H1 (cell line): ENCODE data around the gene RRAS2. TPM values are rescaled to one million over a fixed set of nuclear protein-coding genes. Genes with fewer than 3 reads are reported as not detected.
A peak's percentile ranks its signal among the peaks of the same experiment; 100 is the strongest.

Source experiments
- CTCF ChIA-PET: fragments of 300-600 bp; sonication (Branson Sonifier 250); formaldehyde crosslinking; loops from one replicate; lab custom pipeline; 2021; ENCODE audit not compliant: partially characterized antibody; lab: Charles Lee
- POLR2A ChIA-PET: fragments of 300-600 bp; sonication (Branson Sonifier 250); formaldehyde crosslinking; loops from one replicate; lab custom pipeline; 2021; ENCODE audit warnings: inconsistent platforms; ENCODE audit not compliant: partially characterized antibody; lab: Charles Lee
- DNase-seq, 2 experiments: peaks; one replicate each; pipeline versions ENCODE4 v3.0.0 to v3.0.0-alpha.2; 2010 to 2022; ENCODE audit warnings: low spot score in 2 of 2, low read depth in 1 of 2, mixed read lengths in 1 of 2
- FAIRE-seq: peaks from 2 replicates; lab custom pipeline; 2011; peaks lifted over from hg19 to GRCh38; lab: Jason Lieb, UNC
- H2AFZ ChIP-seq: 2 replicates; pipeline ENCODE4 v1.8.1; 2012; ENCODE audit warnings: low read length, inconsistent platforms
- H2AK5ac ChIP-seq: 2 replicates; pipeline ENCODE4 v1.6.1; 2013; ENCODE audit warnings: low read depth, low read length
- H2BK120ac ChIP-seq: replicated peaks from 2 replicates; pipeline ENCODE3; 2013; ENCODE audit warnings: low read depth, low read length, inconsistent platforms
- H2BK12ac ChIP-seq: 2 replicates; pipeline ENCODE4 v1.6.1; 2013; ENCODE audit warnings: low read depth, low read length
- H2BK15ac ChIP-seq: 2 replicates; pipeline ENCODE4 v1.6.1; 2013; ENCODE audit warnings: low read length
- H2BK20ac ChIP-seq: 2 replicates; pipeline ENCODE4 v1.6.1; 2013; ENCODE audit warnings: low read length
- H2BK5ac ChIP-seq: 2 replicates; pipeline ENCODE4 v1.6.1; 2013; ENCODE audit warnings: low read depth, low read length
- H3K14ac ChIP-seq: 2 replicates; pipeline ENCODE4 v1.6.1; 2013; ENCODE audit warnings: inconsistent platforms; ENCODE audit not compliant: insufficient read length
- H3K18ac ChIP-seq: 2 replicates; pipeline ENCODE4 v1.6.1; 2013; ENCODE audit warnings: low read length; ENCODE audit errors: extremely low read depth
- H3K23ac ChIP-seq: 2 replicates; pipeline ENCODE4 v1.6.1; 2013; ENCODE audit warnings: inconsistent platforms; ENCODE audit not compliant: insufficient read length
- H3K23me2 ChIP-seq: 2 replicates; pipeline ENCODE4 v1.6.1; 2013; ENCODE audit warnings: low read depth, low read length
- H3K27ac ChIP-seq: 2 replicates; pipeline ENCODE4 v1.6.1; 2011; ENCODE audit warnings: low read depth, low read length, inconsistent platforms
- H3K27me3 ChIP-seq, 4 experiments: replicated peaks in 1 of 4; 1 replicate in 1 of 4; 2 replicates in 3 of 4; pipeline versions ENCODE4 v1.6.1 to v1.8.1; 2011 to 2013; ENCODE audit warnings: low read length in 3 of 4, mild to moderate bottlenecking in 3 of 4, inconsistent platforms in 2 of 4, mixed read lengths in 2 of 4, moderate library complexity in 1 of 4; ENCODE audit not compliant: control insufficient read depth in 3 of 4, insufficient read depth in 3 of 4; ENCODE audit errors: extremely low read depth in 1 of 4
- H3K36me3 ChIP-seq, 4 experiments: 2 replicates each; pipeline versions ENCODE4 v1.6.1 to v1.8.1; 2011 to 2013; ENCODE audit warnings: mild to moderate bottlenecking in 4 of 4, low read length in 3 of 4, moderate library complexity in 2 of 4, control low read depth in 1 of 4, inconsistent platforms in 1 of 4; ENCODE audit not compliant: insufficient read depth in 4 of 4, control insufficient read depth in 2 of 4
- H3K4ac ChIP-seq: replicated peaks from 2 replicates; pipeline ENCODE3; 2013; ENCODE audit warnings: low read length, low read depth, mixed read lengths, inconsistent platforms; ENCODE audit not compliant: insufficient read length
- H3K4me1 ChIP-seq, 4 experiments: replicated peaks in 1 of 4; 1 replicate in 1 of 4; 2 replicates in 3 of 4; pipeline versions ENCODE4 v1.6.1 to v1.8.1; 2011 to 2013; ENCODE audit warnings: low read length in 3 of 4, inconsistent platforms in 2 of 4, mixed read lengths in 1 of 4; ENCODE audit not compliant: insufficient read depth in 4 of 4, control insufficient read depth in 3 of 4
- H3K4me2 ChIP-seq, 2 experiments: 2 replicates each; pipeline versions ENCODE4 v1.6.1 to v1.8.1; 2011 to 2013; ENCODE audit warnings: low read depth in 2 of 2, low read length in 2 of 2, control low read depth in 1 of 2, inconsistent platforms in 1 of 2, mild to moderate bottlenecking in 1 of 2; ENCODE audit not compliant: insufficient read depth in 1 of 2
- H3K4me3 ChIP-seq, 4 experiments: fragments of 200-600, 300-600 bp in 1 of 4; sonication (generic), shearing (Covaris generic), sonication (Bioruptor Twin) in 1 of 4; 2 replicates each; pipeline versions ENCODE4 v1.5.1 to v1.8.1; 2011 to 2016; ENCODE audit warnings: low read length in 4 of 4, low read depth in 3 of 4, control low read depth in 2 of 4, inconsistent platforms in 2 of 4, mild to moderate bottlenecking in 2 of 4, mixed read lengths in 1 of 4, moderate library complexity in 1 of 4; ENCODE audit not compliant: insufficient read depth in 2 of 4; ENCODE audit errors: extremely low read depth in 1 of 4
- H3K56ac ChIP-seq: replicated peaks from 2 replicates; pipeline ENCODE3; 2013; ENCODE audit warnings: low read depth, mild to moderate bottlenecking, mixed read lengths, low read length, inconsistent platforms; ENCODE audit not compliant: insufficient read length
- H3K79me1 ChIP-seq: 2 replicates; pipeline ENCODE4 v1.6.1; 2013; ENCODE audit warnings: low read depth, low read length, control low read depth
- H3K79me2 ChIP-seq, 2 experiments: 2 replicates each; pipeline versions ENCODE4 v1.6.1 to v1.8.1; 2012 to 2013; ENCODE audit warnings: low read length in 2 of 2, mild to moderate bottlenecking in 2 of 2, inconsistent platforms in 1 of 2; ENCODE audit not compliant: insufficient read depth in 2 of 2, control insufficient read depth in 1 of 2
- H3K9ac ChIP-seq, 4 experiments: replicated peaks in 1 of 4; 1 replicate in 1 of 4; 2 replicates in 3 of 4; pipeline versions ENCODE4 v1.6.1 to v1.8.1; 2011 to 2013; ENCODE audit warnings: low read depth in 3 of 4, low read length in 3 of 4, control low read depth in 2 of 4, mild to moderate bottlenecking in 2 of 4, moderate library complexity in 2 of 4, inconsistent platforms in 1 of 4; ENCODE audit errors: extremely low read depth in 1 of 4
- H3K9me3 ChIP-seq, 2 experiments: 2 replicates each; pipeline versions ENCODE4 v1.6.1 to v1.8.1; 2012 to 2013; ENCODE audit warnings: mild to moderate bottlenecking in 2 of 2, moderate library complexity in 2 of 2, control low read depth in 1 of 2, inconsistent platforms in 1 of 2, low read depth in 1 of 2, low read length in 1 of 2, mixed read lengths in 1 of 2; ENCODE audit not compliant: insufficient read depth in 2 of 2
- H4K20me1 ChIP-seq, 2 experiments: replicated peaks in 1 of 2; 2 replicates each; pipeline versions ENCODE3 to v1.8.1; 2011 to 2013; ENCODE audit warnings: inconsistent platforms in 2 of 2, low read length in 2 of 2, mild to moderate bottlenecking in 1 of 2; ENCODE audit not compliant: insufficient read depth in 2 of 2, control insufficient read depth in 1 of 2
- H4K5ac ChIP-seq: 2 replicates; pipeline ENCODE4 v1.6.1; 2013; ENCODE audit warnings: low read length, low read depth, mixed read lengths, inconsistent platforms; ENCODE audit not compliant: insufficient read length
- H4K8ac ChIP-seq: 2 replicates; pipeline ENCODE4 v1.8.0; 2013; ENCODE audit warnings: mild to moderate bottlenecking, moderate library complexity, low read length, inconsistent platforms; ENCODE audit not compliant: insufficient read depth; ENCODE audit errors: extremely low read depth
- H4K91ac ChIP-seq: replicated peaks from 2 replicates; pipeline ENCODE3; 2013; ENCODE audit warnings: low read length, mixed read lengths, inconsistent platforms; ENCODE audit not compliant: insufficient read length
- ASH2L ChIP-seq: fragments of 200-600, 300-600 bp; sonication (generic); IDR thresholded peaks from one replicate; pipeline ENCODE4 v1.7.1; 2017; ENCODE audit warnings: low read length
- BACH1 ChIP-seq: IDR thresholded peaks from 2 replicates; pipeline ENCODE4 v1.6.1; 2012; ENCODE audit warnings: low read length, improper control_type of control experiment
- KDM5A ChIP-seq: fragments of 200-600 bp; IDR thresholded peaks from 2 replicates; pipeline ENCODE4 v1.7.1; 2012; ENCODE audit warnings: mild to moderate bottlenecking, low read length, inconsistent platforms, mixed read lengths
- RAD21 ChIP-seq, 2 experiments: IDR thresholded peaks in 1 of 2; conservative IDR thresholded peaks in 1 of 2; 2 replicates each; pipeline ENCODE4 v1.6.1; 2011; ENCODE audit warnings: low read depth in 2 of 2, low read length in 2 of 2, improper control_type of control experiment in 1 of 2, inconsistent platforms in 1 of 2, mild to moderate bottlenecking in 1 of 2, moderate library complexity in 1 of 2
- WGBS, 2 experiments: shearing (Covaris generic) in 1 of 2; methylation state at CpG; one replicate each; pipeline versions ENCODE4 v1.1.6 to v1.1.7; 2013 to 2015; ENCODE audit warnings: low lambda C conversion rate in 2 of 2, mixed read lengths in 2 of 2, inconsistent platforms in 1 of 2, low coverage in 1 of 2, missing lambda C conversion rate in 1 of 2; ENCODE audit not compliant: insufficient replicate concordance in 2 of 2, insufficient coverage in 1 of 2, insufficient read length in 1 of 2; ENCODE audit errors: extremely low coverage in 1 of 2, missing lambda C conversion rate in 1 of 2; 5-methylcytosine and 5-hydroxymethylcytosine counted together
- polyA plus RNA-seq, 7 experiments: library from polyadenylated mRNA; depleted of rRNA in 3 of 7; stranded (reverse) in 5 of 7; unstranded in 2 of 7; fragments of >200 nt in 5 of 7; fragments of 200-250 nt in 2 of 7; gene quantifications; 1 replicate in 5 of 7; 2 replicates in 1 of 7; 4 replicates in 1 of 7; pipeline versions ENCODE4 v1.2.1 to v1.2.3, GENCODE V29; 2011 to 2013; ENCODE audit warnings: missing spikeins in 2 of 7, mixed read lengths in 2 of 7
- total RNA-seq: library from RNA; stranded (reverse); fragmentation: NEBNext Ultra II Directional; extraction: Animal tissue kit (Norgen Biotek cat#: 25700); gene quantifications from 2 replicates; pipeline ENCODE4 v1.2.1, GENCODE V29; 2021

The RRAS2 gene
- total and polyA plus RNA-seq, 2 of the 8 experiments (the other 6 are each of a cell fraction or from before 2014, with no cell fraction given): 72.3 to 234 TPM

- CTCF ChIA-PET: interaction anchor here (0.6 to 5.7 kb wide), 20 partner anchors 12 to 1609 kb away, joined by 3 to 66 read pairs (median 3); partner anchors contain the start of gene SPON1
- no peak overlapping the region for H4K5ac ChIP-seq
Measured at GRCh38 chr11:14253421-14253820, 105.6 kb downstream of the RRAS2 start.

More at GRCh38 chr11:14253421-14253820, 105.6 kb downstream of the RRAS2 start:
- Histone ChIP-seq H4K8ac (no peak overlapping the region), H3K79me1 (no peaks in the 10 kb centered on the region), H3K23me2 (no peaks in the 10 kb centered on the region), H3K36me3 (no peaks in the 10 kb centered on the region), H3K9ac (no peak overlapping the region), H2BK120ac (no peak overlapping the region), H2AK5ac (no peak overlapping the region), H2AFZ (no peak overlapping the region), H3K4ac (no peak overlapping the region), H2BK20ac (no peak overlapping the region), H3K27me3 (no peaks in the 10 kb centered on the region), H3K18ac (no peak overlapping the region), H4K91ac (no peak overlapping the region), H2BK15ac (no peak overlapping the region), H3K4me3 (no peak overlapping the region), H3K23ac (no peak overlapping the region), H2BK12ac (no peak overlapping the region), H3K4me2 (no peak overlapping the region), H3K56ac (no peak overlapping the region), H3K4me1 (peaks cover 0 to 6% (median 2%) of the 10 kb centered on the region in 4 experiments; a peak in 3 of 7 replicates), H3K9me3 (no peaks in the 10 kb centered on the region), H4K20me1 (no peaks in the 10 kb centered on the region), H3K14ac (no peak overlapping the region), H3K79me2 (no peaks in the 10 kb centered on the region)
- POLR2A ChIA-PET: interaction anchor here (0.7 to 1.4 kb wide), 4 partner anchors 9 to 204 kb away, joined by 3 to 7 read pairs (median 4); no protein-coding TSS in a partner anchor
- 77% methylated on average over 2 of the region's 2 CpGs; no CpG with 5 or more reads in 1 of the 2 experiments for WGBS, 2 experiments
- TF ChIP-seq ASH2L (no peak), KDM5A (no peak), BACH1 (no peak), RAD21 (IDR thresholded peaks at IDR 0.05 in 1 of 2, conservative IDR thresholded peaks at IDR 0.05 in 1 of 2; ENCODE audit: low read depth in 2 of 2, low read length in 2 of 2) (peak; percentile 27 to 40; a peak in 2 of 4 replicates)
- TF ChIP-seq, all 59 proteins: peak for 1
- DNase-seq: no peak
- Histone ChIP-seq H3K27ac (no peak overlapping the region), H2BK5ac (no peak overlapping the region)
- FAIRE-seq: no peak
